ENCODE measurements around the gene ARHGEF3. TPM values are rescaled to one million over a fixed set of nuclear protein-coding genes. Genes with fewer than 3 reads are reported as not detected.

Gene ARHGEF3
- total and polyA plus RNA-seq, 2 donors (not counting 3 experiments of a cell fraction or from before 2014, with no cell fraction given), result 6.7 to 16.3 TPM

GRCh38 chr3:56800130-56800831, 1.5 kb downstream of the ARHGEF3 start:
- Histone ChIP-seq H3K27me3 (ENCODE audit: control insufficient read depth in 2 of 2, insufficient read depth in 2 of 2, low read length in 2 of 2) (no peaks in the 10 kb centered on the region), H3K9me1 (replicated peaks; ENCODE audit: control insufficient read depth, extremely low read depth, insufficient read depth, low read length) (peaks cover 2% of the 10 kb centered on the region), H3K4me3 (replicated peaks in 1 of 3; ENCODE audit: insufficient read depth in 1 of 3, low read depth in 1 of 3, low read length in 3 of 3) (peak overlapping the region; percentile 56 to 82 (median 68)), H2AFZ (ENCODE audit: low read depth, low read length) (peak overlapping the region; percentile 77), H3K9ac (replicated peaks; ENCODE audit: extremely low read depth, insufficient read depth, low read length) (peak overlapping the region; percentile 24), H3K4me1 (ENCODE audit: control insufficient read depth, extremely low read depth, insufficient read depth, low read length) (peaks cover 27% of the 10 kb centered on the region), H4K20me1 (replicated peaks; ENCODE audit: control insufficient read depth, extremely low read depth, insufficient read depth, low read length) (no peaks in the 10 kb centered on the region), H3K9me3 (replicated peaks; ENCODE audit: control insufficient read depth, insufficient read depth, low read length) (no peaks in the 10 kb centered on the region), H3K79me2 (ENCODE audit: control insufficient read depth, insufficient read depth, low read length) (peaks cover 8% of the 10 kb centered on the region), H3K4me2 (ENCODE audit: insufficient read depth, low read length) (peak overlapping the region; percentile 91), H3K27ac (ENCODE audit: insufficient read depth, low read depth, low read length) (peak overlapping the region; percentile 7), H3K36me3 (ENCODE audit: control insufficient read depth in 2 of 2, extremely low read depth in 1 of 2, insufficient read depth in 2 of 2, low read length in 2 of 2) (no peaks in the 10 kb centered on the region)
- ChIA-PET POLR2A (interaction anchor here (0.8 kb wide), 1 partner anchor 428 kb away, joined by 3 read pairs; no protein-coding TSS in a partner anchor), CTCF (interaction anchor here (0.6 to 8.4 kb wide), 71 partner anchors 9 to 260 kb away, joined by 3 to 249 read pairs (median 6); partner anchors contain the start of gene SPATA12)
- DNase-seq (ENCODE audit: low read depth, low spot score), result peak; percentile 60
- intact Hi-C loops (cut with micrococcal nuclease) (loop anchor here (2.0 to 5.0 kb wide), 2 partner anchors 43 to 55 kb away; no protein-coding TSS in a partner anchor), dilution Hi-C loops (cut with MboI; ENCODE audit: extremely low pct_ligation_motif_present, low sequenced_read_pairs) (no loop called here)
- FAIRE-seq, result peak; percentile 61
- TF ChIP-seq GATA2 (IDR thresholded peaks at IDR 0.05; ENCODE audit: insufficient read depth, insufficient read length, low read depth, low read length), result no peak
- no peak for TF ChIP-seq CTCF (IDR thresholded peaks at IDR 0.05; ENCODE audit: extremely low read depth in 1 of 2, insufficient read depth in 1 of 2, low read depth in 1 of 2, low read length in 2 of 2)
- TF ChIP-seq JUN (IDR thresholded peaks at IDR 0.05; ENCODE audit: borderline replicate concordance, insufficient read depth, insufficient read length, low read depth), result no peak
- no peak for TF ChIP-seq POLR2A (IDR thresholded peaks at IDR 0.05; ENCODE audit: low read depth, low read length)
- BruUV-seq (replicated peaks), result no TSS peak

All from endothelial cell of umbilical vein (primary cell).